ENCODE data around the gene ERCC6.

Gene ERCC6

GRCh38 chr10:49465736-49466135, 73.2 kb downstream of the ERCC6 start:
- Histone ChIP-seq H3K18ac (ENCODE audit: low read depth in 1 of 2, low read length in 2 of 2) (no peak overlapping the region), H2AK5ac (ENCODE audit: low read length, severe bottlenecking) (no peak overlapping the region), H4K91ac (ENCODE audit: low read length) (no peak overlapping the region), H3K14ac (ENCODE audit: low read length in 2 of 2) (no peak overlapping the region), H4K8ac (ENCODE audit: low read length) (no peak overlapping the region), H2BK5ac (ENCODE audit: low read depth, low read length, poor library complexity, severe bottlenecking) (no peak overlapping the region), H3K4me2 (ENCODE audit: low read length, poor library complexity, severe bottlenecking) (no peak overlapping the region), H3K23ac (ENCODE audit: low read length in 2 of 2) (no peak overlapping the region), H2BK15ac (ENCODE audit: low read depth, poor library complexity, severe bottlenecking) (no peak overlapping the region), H3K9ac (ENCODE audit: low read length) (no peak overlapping the region), H2BK12ac (ENCODE audit: low read length in 2 of 2) (no peak overlapping the region), H3K36me3 (ENCODE audit: control insufficient read depth in 1 of 2, insufficient read depth in 2 of 2, low read depth in 1 of 2, low read length in 2 of 2) (peaks cover 11 to 90% of the 10 kb centered on the region in 2 experiments), H3K79me1 (replicated peaks; ENCODE audit: low read length, poor library complexity, severe bottlenecking) (peaks cover 3% of the 10 kb centered on the region), H2AFZ (ENCODE audit: low read depth, low read length) (no peak overlapping the region), H3K4me1 (ENCODE audit: control insufficient read depth, insufficient read depth, low read depth, low read length) (no peaks in the 10 kb centered on the region), H3K27ac (ENCODE audit: low read length, poor library complexity, severe bottlenecking) (no peak overlapping the region), H3K9me3 (ENCODE audit: control insufficient read depth, low read length) (no peaks in the 10 kb centered on the region), H2BK120ac (ENCODE audit: low read depth, low read length) (no peak overlapping the region), H3K27me3 (ENCODE audit: control insufficient read depth in 1 of 2, insufficient read depth in 1 of 2, low read length in 2 of 2) (no peaks in the 10 kb centered on the region), H3K4me3 (ENCODE audit: insufficient read depth in 1 of 2, low read depth in 1 of 2, low read length in 2 of 2) (no peak overlapping the region), H3K4ac (ENCODE audit: low read depth in 1 of 2, low read length in 2 of 2) (no peak overlapping the region)
- DNase-seq = no peak
